Gastrocnemius medialis (tissue), 4 donors: Measurements from ENCODE around the gene RRP1. TPM values are rescaled to one million over a fixed set of nuclear protein-coding genes. Genes with fewer than 3 reads are reported as not detected.

Experiments
- ATAC-seq, 2 donors: fragments of 150-250 bp; one replicate each; pipeline ENCODE4 v1.9.1; 2016
- DNase-seq, 2 donors: peaks; one replicate each; pipeline ENCODE4 v3.0.0-alpha.2; 2019
- H3K27ac ChIP-seq, 4 donors: fragments of 200-600 bp; sonication (generic); 1 replicate in 1 of 4; 2 replicates in 3 of 4; pipeline ENCODE4 v1.5.1; 2016 to 2018; ENCODE audit warnings: mild to moderate bottlenecking in 2 of 4, moderate library complexity in 1 of 4
- H3K27me3 ChIP-seq, 3 donors: fragments of 200-600 bp; sonication (generic) in 2 of 3; 1 replicate in 1 of 3; 2 replicates in 2 of 3; pipeline versions ENCODE4 v1.5.1 to v1.6.0; 2016 to 2019; ENCODE audit warnings: mild to moderate bottlenecking in 1 of 3, moderate library complexity in 1 of 3
- H3K36me3 ChIP-seq, 2 donors: fragments of 200-600 bp; sonication (generic) in 1 of 2; one replicate each; pipeline ENCODE4 v1.5.1; 2017 to 2018
- H3K4me1 ChIP-seq, 2 donors: fragments of 200-600 bp; sonication (generic) in 1 of 2; one replicate each; pipeline ENCODE4 v1.5.1; 2016 to 2017; ENCODE audit warnings: mild to moderate bottlenecking in 2 of 2
- H3K4me3 ChIP-seq, 4 donors: fragments of 200-600 bp; sonication (generic) in 3 of 4; 1 replicate in 1 of 4; 2 replicates in 3 of 4; pipeline ENCODE4 v1.5.1; 2016 to 2019; ENCODE audit warnings: mild to moderate bottlenecking in 2 of 4
- H3K9me3 ChIP-seq, 3 donors: fragments of 200-600 bp; sonication (generic) in 2 of 3; 1 replicate in 1 of 3; 2 replicates in 2 of 3; pipeline ENCODE4 v1.5.1; 2016 to 2019
- CTCF ChIP-seq, 5 experiments: fragments of 450-650 bp in 3 of 5; fragments of 200-600 bp in 2 of 5; sonication (generic) in 2 of 5; IDR thresholded peaks in 4 of 5; conservative IDR thresholded peaks in 1 of 5; 1 replicate in 4 of 5; 2 replicates in 1 of 5; pipeline ENCODE4 v1.5.1; 2016 to 2019; ENCODE audit warnings: antibody characterized with exemption in 5 of 5, mild to moderate bottlenecking in 3 of 5, moderate library complexity in 3 of 5
- POLR2A ChIP-seq, 2 donors: fragments of 450-650 bp; IDR thresholded peaks; one replicate each; pipeline ENCODE4 v1.6.1; 2017; ENCODE audit warnings: antibody characterized with exemption in 2 of 2, mild to moderate bottlenecking in 2 of 2, moderate library complexity in 2 of 2
- in situ Hi-C, 4 donors: fragments of 200-750 bp; cut with MboI; loops; one replicate each; pipeline versions ENCODE4 v1.15.0 to v1.8.0; 2017; ENCODE audit warnings: low sequenced_read_pairs in 4 of 4
- intact Hi-C: fragments of 100-400 bp; cut with DNase I; formaldehyde crosslinking; loops from one replicate; pipeline ENCODE4 v1.15.1; 2023; ENCODE audit warnings: low total_unique reads
- total RNA-seq, 4 donors: library from RNA; depleted of rRNA; stranded (reverse); fragments of >200 nt; gene quantifications; one replicate each; pipeline versions ENCODE4 v1.1.0 to v1.2.3, GENCODE V29; 2016

The RRP1 gene
- total RNA-seq, 4 donors from 2014 or later, result 17.5 to 32.0 (median 25.1) TPM

- Histone ChIP-seq H3K36me3 (peaks cover 0 to 40% of the 10 kb centered on the region in 2 donors), H3K4me3 (no peak overlapping the region), H3K9me3 (no peaks in the 10 kb centered on the region), H3K27ac (no peak overlapping the region), H3K4me1 (no peaks in the 10 kb centered on the region), H3K27me3 (no peaks in the 10 kb centered on the region)
- DNase-seq (no peak), ATAC-seq (no peak)
- in situ Hi-C loops, result no loop called here
- intact Hi-C loops, result no loop called here
- TF ChIP-seq CTCF (IDR thresholded peaks at IDR 0.05 in 4 of 5, conservative IDR thresholded peaks at IDR 0.05 in 1 of 5), result no peak
- no peak for TF ChIP-seq POLR2A (IDR thresholded peaks at IDR 0.05)
These were observed 36.5 kb upstream of the RRP1 start for GRCh38 chr21:43752758-43753438.

- intact Hi-C loops (no loop called here), in situ Hi-C loops (no loop called here)
- no peak for DNase-seq
- no peak for TF ChIP-seq CTCF (IDR thresholded peaks at IDR 0.05 in 4 of 5, conservative IDR thresholded peaks at IDR 0.05 in 1 of 5)
- TF ChIP-seq POLR2A (IDR thresholded peaks at IDR 0.05), result no peak
- peaks cover 0 to 40% of the 10 kb centered on the region in 2 donors for H3K36me3 ChIP-seq
- H3K27ac ChIP-seq, result no peak overlapping the region
- no peaks in the 10 kb centered on the region for H3K27me3 ChIP-seq
- H3K4me3 ChIP-seq, result no peak overlapping the region
- ATAC-seq, result no peak
- H3K4me1 ChIP-seq, result no peaks in the 10 kb centered on the region
- H3K9me3 ChIP-seq, result no peaks in the 10 kb centered on the region
These were observed 36.0 kb upstream of the RRP1 start for GRCh38 chr21:43753439-43753799.

GRCh38 chr21:43754948-43755781, 34.2 kb upstream of the RRP1 start:
- no peak for ATAC-seq

GRCh38 chr21:43755820-43756594, 33.4 kb upstream of the RRP1 start:
- H3K36me3 ChIP-seq, result peaks cover 0 to 30% of the 10 kb centered on the region in 2 donors
- H3K27ac ChIP-seq, result no peak overlapping the region
- H3K9me3 ChIP-seq, result no peaks in the 10 kb centered on the region
- in situ Hi-C loops, result no loop called here
- no peak for TF ChIP-seq CTCF (IDR thresholded peaks at IDR 0.05 in 4 of 5, conservative IDR thresholded peaks at IDR 0.05 in 1 of 5)
- no peak for TF ChIP-seq POLR2A (IDR thresholded peaks at IDR 0.05)
- DNase-seq, result no peak
- H3K27me3 ChIP-seq, result no peaks in the 10 kb centered on the region
- intact Hi-C loops, result no loop called here
- H3K4me1 ChIP-seq, result no peaks in the 10 kb centered on the region
- ATAC-seq, result no peak
- H3K4me3 ChIP-seq, result no peak overlapping the region

More at GRCh38 chr21:43754948-43755781, 34.2 kb upstream of the RRP1 start:
- H3K4me1 ChIP-seq, result no peaks in the 10 kb centered on the region
- H3K36me3 ChIP-seq, result peaks cover 0 to 30% of the 10 kb centered on the region in 2 donors
- DNase-seq, result no peak
- H3K9me3 ChIP-seq, result no peaks in the 10 kb centered on the region
- in situ Hi-C loops, result no loop called here
- H3K27ac ChIP-seq, result no peak overlapping the region
- no peaks in the 10 kb centered on the region for H3K27me3 ChIP-seq
- intact Hi-C loops, result no loop called here
- TF ChIP-seq POLR2A (IDR thresholded peaks at IDR 0.05) (no peak), CTCF (IDR thresholded peaks at IDR 0.05 in 4 of 5, conservative IDR thresholded peaks at IDR 0.05 in 1 of 5) (no peak)
- H3K4me3 ChIP-seq, result no peak overlapping the region
